Neutrophil (primary cell): Measurements from ENCODE around the gene DCHS1.

Experiments used
- H3K27ac ChIP-seq: fragments of 200-600 bp; sonication (generic); 2 replicates; pipeline ENCODE4 v1.5.1; 2016; ENCODE audit warnings: mild to moderate bottlenecking, moderate library complexity
- H3K27me3 ChIP-seq: fragments of 200-600 bp; sonication (generic); 2 replicates; pipeline ENCODE4 v1.6.0; 2016; ENCODE audit warnings: mild to moderate bottlenecking
- H3K36me3 ChIP-seq: fragments of 200-600 bp; sonication (generic); 2 replicates; pipeline ENCODE4 v1.5.1; 2017
- H3K4me1 ChIP-seq, 2 experiments: fragments of 200-600 bp in 1 of 2; sonication (generic) in 1 of 2; 1 replicate in 1 of 2; 2 replicates in 1 of 2; pipeline versions ENCODE4 v1.5.1 to v1.6.1; 2013 to 2016; ENCODE audit warnings: low read depth in 1 of 2, low read length in 1 of 2, mild to moderate bottlenecking in 1 of 2, moderate library complexity in 1 of 2; ENCODE audit not compliant: control insufficient read depth in 1 of 2, insufficient read depth in 1 of 2
- H3K4me3 ChIP-seq, 2 experiments: fragments of 200-600 bp in 1 of 2; sonication (generic) in 1 of 2; 1 replicate in 1 of 2; 2 replicates in 1 of 2; pipeline ENCODE4 v1.5.1; 2013 to 2016; ENCODE audit warnings: low read depth in 1 of 2, low read length in 1 of 2, mild to moderate bottlenecking in 1 of 2, moderate library complexity in 1 of 2
- H3K9me3 ChIP-seq: fragments of 200-600 bp; sonication (generic); 2 replicates; pipeline ENCODE4 v1.5.1; 2016
- CTCF ChIP-seq: fragments of 200-600 bp; sonication (generic); IDR thresholded peaks from 2 replicates; pipeline ENCODE4 v1.5.1; 2016; ENCODE audit warnings: antibody characterized with exemption

DCHS1 gene

GRCh38 chr11:6628526-6628925, 27.1 kb downstream of the DCHS1 start:
- Histone ChIP-seq H3K27ac (no peak overlapping the region), H3K4me3 (no peak overlapping the region), H3K9me3 (no peaks in the 10 kb centered on the region), H3K27me3 (no peaks in the 10 kb centered on the region), H3K36me3 (no peaks in the 10 kb centered on the region), H3K4me1 (no peaks in the 10 kb centered on the region)
- TF ChIP-seq CTCF, result no peak

DNA sequence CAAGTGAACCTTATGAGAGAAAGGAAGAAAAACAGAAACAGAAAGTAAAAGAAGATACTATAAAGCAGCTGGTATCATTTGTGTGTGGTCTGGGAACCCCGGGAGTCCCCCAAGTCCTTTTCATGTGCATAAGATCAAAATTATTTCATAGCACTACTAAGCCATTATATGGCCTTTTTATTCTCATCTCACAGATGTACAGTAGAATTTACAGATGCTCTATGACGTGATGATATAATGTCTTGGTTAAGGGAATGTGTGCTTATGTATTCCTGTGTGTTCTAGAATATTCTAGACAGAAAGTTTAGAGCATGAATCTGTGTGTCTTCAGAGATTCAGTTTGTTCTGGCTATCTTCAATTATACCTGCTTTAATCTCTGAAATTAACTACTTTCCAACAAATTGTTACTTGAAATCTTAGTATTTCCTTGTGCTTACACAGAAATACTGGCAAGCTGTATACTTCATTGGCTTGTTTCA, 27.8 kb downstream of the DCHS1 start:
- Histone ChIP-seq H3K4me1 (no peaks in the 10 kb centered on the region), H3K27me3 (no peaks in the 10 kb centered on the region), H3K9me3 (no peaks in the 10 kb centered on the region), H3K27ac (no peak overlapping the region), H3K4me3 (no peak overlapping the region), H3K36me3 (no peaks in the 10 kb centered on the region)
- TF ChIP-seq CTCF, result no peak

GRCh38 chr11:6626971-6627761, 28.4 kb downstream of the DCHS1 start:
- Histone ChIP-seq H3K4me3 (no peak overlapping the region), H3K4me1 (no peaks in the 10 kb centered on the region), H3K36me3 (no peaks in the 10 kb centered on the region), H3K27me3 (no peaks in the 10 kb centered on the region), H3K9me3 (no peaks in the 10 kb centered on the region), H3K27ac (no peak overlapping the region)
- no peak for TF ChIP-seq CTCF

DNA sequence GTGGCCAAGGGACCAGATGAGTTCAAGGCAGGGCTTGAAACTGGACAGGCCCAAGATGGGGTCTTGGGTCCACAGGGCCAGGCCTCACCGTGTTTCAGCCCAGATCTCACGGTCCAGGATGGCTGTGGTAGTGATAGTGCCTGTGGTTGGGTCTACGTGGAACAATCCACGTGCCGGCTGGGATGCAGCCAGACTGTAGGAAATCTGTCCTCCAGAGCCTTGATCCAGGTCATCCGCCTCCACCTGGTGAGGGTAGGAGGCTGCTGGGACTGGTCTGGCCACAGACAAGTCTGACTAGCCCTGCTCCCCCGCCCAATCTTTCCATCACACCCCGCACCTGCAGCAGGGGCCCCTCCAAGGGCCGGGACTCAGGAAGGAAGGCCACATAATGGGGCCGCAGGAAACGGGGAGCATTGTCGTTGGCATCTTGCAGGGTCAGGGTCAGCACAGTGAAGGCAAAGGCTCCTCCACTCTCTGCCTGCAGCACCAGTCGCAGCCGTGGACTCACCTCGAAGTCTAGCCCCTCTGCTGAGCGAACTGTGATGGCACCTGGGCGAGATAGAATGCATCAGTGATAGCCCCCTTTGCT, 29.7 kb downstream of the DCHS1 start:
- no peaks in the 10 kb centered on the region for H3K9me3 ChIP-seq
- H3K27me3 ChIP-seq, result no peaks in the 10 kb centered on the region
- H3K27ac ChIP-seq, result no peak overlapping the region
- H3K4me3 ChIP-seq, result no peak overlapping the region
- H3K36me3 ChIP-seq, result no peaks in the 10 kb centered on the region
- no peaks in the 10 kb centered on the region for H3K4me1 ChIP-seq
- TF ChIP-seq CTCF, result no peak

- Histone ChIP-seq H3K27ac (no peak overlapping the region), H3K27me3 (no peaks in the 10 kb centered on the region), H3K36me3 (no peaks in the 10 kb centered on the region), H3K4me3 (no peak overlapping the region), H3K9me3 (no peaks in the 10 kb centered on the region), H3K4me1 (no peaks in the 10 kb centered on the region)
- no peak for TF ChIP-seq CTCF
Observed at GRCh38 chr11:6625156-6625831, 30.3 kb downstream of the DCHS1 start.
